SH-SY5Y (cell line): Measurements from ENCODE around the gene P3H4.

Source experiments
- GATA2 ChIP-seq: IDR thresholded peaks from 2 replicates; pipeline ENCODE4 v1.6.1; 2011; ENCODE audit warnings: mild to moderate bottlenecking, low read depth, low read length
- GATA3 ChIP-seq: IDR thresholded peaks from 2 replicates; pipeline ENCODE4 v1.6.1; 2011; ENCODE audit warnings: low read depth, mild to moderate bottlenecking, low read length, moderate library complexity

The P3H4 gene

GRCh38 chr17:41803049-41804020 lies 8.4 kb downstream of the P3H4 start:
- TF ChIP-seq GATA2 (no peak), GATA3 (no peak)

- TF ChIP-seq GATA2 (no peak), GATA3 (no peak)
Observed at GRCh38 chr17:41801374-41802271, 10.1 kb downstream of the P3H4 start.

- TF ChIP-seq GATA2, result no peak
- TF ChIP-seq GATA3, result no peak
Observed at GRCh38 chr17:41800601-41801373, 11.0 kb downstream of the P3H4 start.

GRCh38 chr17:41799366-41799765 lies 12.4 kb downstream of the P3H4 start:
- TF ChIP-seq GATA2 (no peak), GATA3 (no peak)

- TF ChIP-seq GATA3 (no peak), GATA2 (no peak)
Observed at GRCh38 chr17:41797377-41797776, 14.4 kb downstream of the P3H4 start.

GRCh38 chr17:41796121-41796895 lies 15.4 kb downstream of the P3H4 start:
- TF ChIP-seq GATA2 (no peak), GATA3 (no peak)

GRCh38 chr17:41794540-41794975 lies 17.2 kb downstream of the P3H4 start:
- TF ChIP-seq GATA3 (no peak), GATA2 (no peak)

- TF ChIP-seq GATA2 (no peak), GATA3 (no peak)
Observed at GRCh38 chr17:41793784-41794539, 17.8 kb downstream of the P3H4 start.

- TF ChIP-seq GATA2 (no peak), GATA3 (no peak)
Observed at GRCh38 chr17:41792845-41793783, 18.6 kb downstream of the P3H4 start.

GRCh38 chr17:41787021-41787418 lies 24.7 kb downstream of the P3H4 start:
- no peak for TF ChIP-seq GATA2
- no peak for TF ChIP-seq GATA3
